Body of pancreas (tissue), 4 donors: ENCODE results near the gene INPP5D. TPM values are rescaled to one million over a fixed set of nuclear protein-coding genes. Genes with fewer than 3 reads are reported as not detected.

Source experiments
- ATAC-seq: fragments of 150-250 bp; one replicate; pipeline ENCODE4 v1.9.1; 2016
- DNase-seq, 4 donors: peaks; one replicate each; pipeline ENCODE4 v3.0.0-alpha.2; 2019
- H3K27ac ChIP-seq, 4 donors: fragments of 200-600 bp; sonication (generic); 1 replicate in 3 of 4; 2 replicates in 1 of 4; pipeline versions ENCODE4 v1.5.1 to v1.6.1; 2016 to 2019; ENCODE audit warnings: mild to moderate bottlenecking in 1 of 4, mixed read lengths in 1 of 4, moderate library complexity in 1 of 4
- H3K27me3 ChIP-seq, 2 donors: fragments of 200-600 bp; sonication (generic); one replicate each; pipeline ENCODE4 v1.6.0; 2016; ENCODE audit warnings: mild to moderate bottlenecking in 1 of 2
- H3K36me3 ChIP-seq, 2 donors: fragments of 200-600 bp; sonication (generic); replicated peaks in 1 of 2; 2 replicates each; pipeline ENCODE4 v1.5.1; 2016; ENCODE audit warnings: low read depth in 2 of 2; ENCODE audit not compliant: insufficient read depth in 1 of 2
- H3K4me1 ChIP-seq: fragments of 200-600 bp; sonication (generic); one replicate; pipeline ENCODE4 v1.6.0; 2016
- H3K4me3 ChIP-seq, 2 donors: fragments of 200-600 bp; sonication (generic); 1 replicate in 1 of 2; 2 replicates in 1 of 2; pipeline ENCODE4 v1.5.1; 2016 to 2019
- H3K9me3 ChIP-seq, 3 donors: fragments of 200-600 bp; sonication (generic); 1 replicate in 2 of 3; 2 replicates in 1 of 3; pipeline ENCODE4 v1.5.1; 2016
- POLR2A ChIP-seq, 3 donors: fragments of 450-650 bp; IDR thresholded peaks; one replicate each; pipeline ENCODE4 v1.6.1; 2016; ENCODE audit warnings: antibody characterized with exemption in 3 of 3, mild to moderate bottlenecking in 2 of 3
- WGBS, 2 donors: methylation state at CpG; one replicate each; pipeline ENCODE4 v1.1.5; 2017; 5-methylcytosine and 5-hydroxymethylcytosine counted together
- intact Hi-C: fragments of 100-400 bp; cut with DNase I; formaldehyde crosslinking; loops from one replicate; pipeline ENCODE4 v1.15.1; 2023
- total RNA-seq, 2 donors: library from RNA; depleted of rRNA; stranded (reverse); fragments of >200 nt; gene quantifications; one replicate each; pipeline ENCODE4 v1.1.0, GENCODE V29; 2016
- TF ChIP-seq, protein P1 (sequence below), 7 experiments: fragments of 450-650 bp in 4 of 7; fragments of 200-600 bp in 3 of 7; sonication (generic) in 3 of 7; IDR thresholded peaks; one replicate each; pipeline ENCODE4 v1.5.1; 2016 to 2019; ENCODE audit warnings: antibody characterized with exemption in 7 of 7

INPP5D gene
- total RNA-seq, 2 donors from 2014 or later: 0.99 to 8.8 TPM

DNA sequence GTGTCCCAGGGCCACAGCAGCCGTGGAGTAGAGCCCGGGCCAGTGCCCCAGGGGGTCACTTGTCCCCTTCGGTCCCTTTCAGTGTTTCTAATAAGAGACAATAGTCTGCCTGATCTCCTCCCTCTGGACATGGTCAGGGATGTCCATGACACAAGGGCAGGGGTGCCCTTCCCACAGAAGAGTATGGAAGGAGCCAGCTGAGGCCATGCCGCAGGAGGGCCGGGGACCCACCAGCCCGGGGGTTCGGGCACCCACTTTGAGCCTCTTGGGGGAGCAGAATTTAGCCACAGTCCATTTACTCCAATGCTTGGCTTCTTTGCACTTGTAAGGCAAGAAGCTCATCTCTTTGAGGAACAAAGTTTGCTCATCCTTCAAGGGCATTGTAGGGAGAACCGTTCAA, 102.6 kb downstream of the INPP5D start:
- DNase-seq: no peak
- ATAC-seq: no peak
- Histone ChIP-seq H3K4me1 (no peaks in the 10 kb centered on the region), H3K27ac (no peak overlapping the region), H3K4me3 (no peak overlapping the region), H3K27me3 (no peaks in the 10 kb centered on the region), H3K9me3 (no peaks in the 10 kb centered on the region), H3K36me3 (no peaks in the 10 kb centered on the region)
- TF ChIP-seq POLR2A (IDR thresholded peaks at IDR 0.05): no peak
- TF ChIP-seq, protein P1, sequence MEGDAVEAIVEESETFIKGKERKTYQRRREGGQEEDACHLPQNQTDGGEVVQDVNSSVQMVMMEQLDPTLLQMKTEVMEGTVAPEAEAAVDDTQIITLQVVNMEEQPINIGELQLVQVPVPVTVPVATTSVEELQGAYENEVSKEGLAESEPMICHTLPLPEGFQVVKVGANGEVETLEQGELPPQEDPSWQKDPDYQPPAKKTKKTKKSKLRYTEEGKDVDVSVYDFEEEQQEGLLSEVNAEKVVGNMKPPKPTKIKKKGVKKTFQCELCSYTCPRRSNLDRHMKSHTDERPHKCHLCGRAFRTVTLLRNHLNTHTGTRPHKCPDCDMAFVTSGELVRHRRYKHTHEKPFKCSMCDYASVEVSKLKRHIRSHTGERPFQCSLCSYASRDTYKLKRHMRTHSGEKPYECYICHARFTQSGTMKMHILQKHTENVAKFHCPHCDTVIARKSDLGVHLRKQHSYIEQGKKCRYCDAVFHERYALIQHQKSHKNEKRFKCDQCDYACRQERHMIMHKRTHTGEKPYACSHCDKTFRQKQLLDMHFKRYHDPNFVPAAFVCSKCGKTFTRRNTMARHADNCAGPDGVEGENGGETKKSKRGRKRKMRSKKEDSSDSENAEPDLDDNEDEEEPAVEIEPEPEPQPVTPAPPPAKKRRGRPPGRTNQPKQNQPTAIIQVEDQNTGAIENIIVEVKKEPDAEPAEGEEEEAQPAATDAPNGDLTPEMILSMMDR (IDR thresholded peaks at IDR 0.05): no peak
- 57 to 63% methylated on average over 7 to 8 of the region's 8 CpGs for WGBS, 2 donors
- intact Hi-C loops: no loop called here

DNA sequence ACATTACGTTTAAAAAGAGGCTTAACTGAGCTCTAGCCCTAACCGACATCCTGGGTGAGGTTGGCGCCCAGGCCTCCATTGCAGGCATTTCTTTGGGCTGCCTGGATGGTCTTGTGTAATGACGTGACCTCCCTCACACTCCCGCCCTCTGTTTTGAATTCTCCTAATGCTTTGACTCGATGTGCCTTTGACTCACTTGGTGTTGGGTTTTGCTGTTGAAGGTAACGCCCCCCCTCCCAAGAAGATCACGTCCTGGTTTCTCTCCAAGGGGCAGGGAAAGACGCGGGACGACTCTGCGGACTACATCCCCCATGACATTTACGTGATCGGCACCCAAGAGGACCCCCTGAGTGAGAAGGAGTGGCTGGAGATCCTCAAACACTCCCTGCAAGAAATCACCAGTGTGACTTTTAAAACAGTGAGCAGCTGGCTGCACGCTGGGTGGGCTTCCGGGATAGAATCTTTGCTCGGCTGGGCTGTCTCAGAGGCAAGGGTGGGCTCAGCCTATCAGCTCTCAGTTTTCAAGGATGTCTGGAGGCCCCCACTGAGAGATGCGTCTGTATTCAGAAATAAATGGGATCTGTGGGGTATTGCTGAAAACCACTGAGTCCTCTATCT, 103.5 kb downstream of the INPP5D start:
- Histone ChIP-seq H3K27ac (no peak overlapping the region), H3K4me1 (no peaks in the 10 kb centered on the region), H3K4me3 (no peak overlapping the region), H3K36me3 (no peaks in the 10 kb centered on the region), H3K27me3 (no peaks in the 10 kb centered on the region), H3K9me3 (no peaks in the 10 kb centered on the region)
- ATAC-seq: no peak
- no peak for DNase-seq
- intact Hi-C loops: no loop called here
- no peak for TF ChIP-seq POLR2A (IDR thresholded peaks at IDR 0.05)
- TF ChIP-seq, protein P1 (IDR thresholded peaks at IDR 0.05): no peak
- WGBS, 2 donors: 62 to 64% methylated on average over 17 to 18 of the region's 18 CpGs

GRCh38 chr2:233164128-233164635, 104.0 kb downstream of the INPP5D start:
- intact Hi-C loops: no loop called here
- ATAC-seq (no peak), DNase-seq (no peak)
- Histone ChIP-seq H3K36me3 (no peaks in the 10 kb centered on the region), H3K4me1 (no peaks in the 10 kb centered on the region), H3K4me3 (no peak overlapping the region), H3K27ac (no peak overlapping the region), H3K27me3 (no peaks in the 10 kb centered on the region), H3K9me3 (no peaks in the 10 kb centered on the region)
- TF ChIP-seq, protein P1 (IDR thresholded peaks at IDR 0.05): no peak
- no peak for TF ChIP-seq POLR2A (IDR thresholded peaks at IDR 0.05)
- 74 to 79% methylated on average over 14 to 17 of the region's 17 CpGs for WGBS, 2 donors

DNA sequence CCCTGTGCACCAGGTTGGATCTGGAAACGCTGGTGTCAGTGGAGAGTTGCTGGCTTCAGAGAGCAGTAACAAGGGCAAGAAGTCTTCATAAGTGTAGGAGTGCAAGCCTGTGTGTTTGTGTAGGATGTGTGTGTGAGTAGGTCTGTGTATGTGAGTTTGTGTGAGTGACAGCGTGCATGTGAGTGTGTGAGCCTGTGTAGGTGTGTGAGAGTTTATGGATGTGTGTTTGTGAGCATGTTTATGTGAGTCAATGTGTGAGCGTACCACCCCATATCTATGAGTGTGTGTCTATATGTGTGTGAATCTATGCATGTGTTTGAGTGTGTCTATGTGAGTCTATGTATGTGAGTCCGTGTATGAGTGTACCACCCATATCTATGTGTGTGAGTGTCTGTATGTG, 104.8 kb downstream of the INPP5D start:
- no peaks in the 10 kb centered on the region for H3K36me3 ChIP-seq
- H3K4me1 ChIP-seq: no peaks in the 10 kb centered on the region
- WGBS, 2 donors: 70 to 71% methylated on average over 4 of the region's 4 CpGs
- no peak overlapping the region for H3K4me3 ChIP-seq
- H3K27me3 ChIP-seq: no peaks in the 10 kb centered on the region
- no peak overlapping the region for H3K27ac ChIP-seq
- DNase-seq: no peak
- no peak for ATAC-seq
- TF ChIP-seq POLR2A (IDR thresholded peaks at IDR 0.05): no peak
- TF ChIP-seq, protein P1 (IDR thresholded peaks at IDR 0.05): no peak
- intact Hi-C loops: no loop called here
- no peaks in the 10 kb centered on the region for H3K9me3 ChIP-seq

DNA sequence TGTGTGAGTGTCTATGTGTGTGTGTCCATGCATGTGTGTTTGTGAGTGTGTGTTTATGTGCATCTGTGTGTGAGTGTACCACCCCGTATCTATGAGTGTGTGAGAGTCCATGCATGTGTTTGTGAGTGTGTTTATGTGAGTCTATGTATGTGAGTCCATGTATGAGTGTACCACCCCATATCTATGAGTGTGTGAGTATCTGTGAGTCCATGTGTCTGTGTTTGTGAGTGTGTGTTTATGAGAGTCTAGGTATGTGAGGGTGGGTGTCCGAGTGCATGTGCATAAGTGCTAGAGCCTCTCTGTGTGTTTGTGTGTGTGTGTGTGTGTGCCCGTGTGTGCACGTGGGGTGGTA, 105.4 kb downstream of the INPP5D start:
- H3K9me3 ChIP-seq: no peaks in the 10 kb centered on the region
- ATAC-seq: no peak
- H3K27ac ChIP-seq: no peak overlapping the region
- intact Hi-C loops: no loop called here
- H3K27me3 ChIP-seq: no peaks in the 10 kb centered on the region
- H3K36me3 ChIP-seq: no peaks in the 10 kb centered on the region
- DNase-seq: no peak
- no peak overlapping the region for H3K4me3 ChIP-seq
- no peak for TF ChIP-seq POLR2A (IDR thresholded peaks at IDR 0.05)
- no peaks in the 10 kb centered on the region for H3K4me1 ChIP-seq
- 55 to 72% methylated on average over 3 to 4 of the region's 4 CpGs for whole genome bisulfite sequencing, 2 donors
